LNCAP (cell line): ENCODE results near the gene TEK.

Experiments used
- CTCF ChIP-seq: fragments of 450-650 bp; IDR thresholded peaks from 2 replicates; pipeline ENCODE4 v1.5.1; 2017; ENCODE audit warnings: mild to moderate bottlenecking

TEK gene

GRCh38 chr9:27248702-27249101, 139.7 kb downstream of the TEK start:
- no peak for TF ChIP-seq CTCF

GRCh38 chr9:27258662-27259061, 149.6 kb downstream of the TEK start:
- no peak for TF ChIP-seq CTCF

- TF ChIP-seq CTCF, result no peak
These were observed 151.9 kb downstream of the TEK start for GRCh38 chr9:27260789-27261516.

GRCh38 chr9:27261517-27262211, 152.6 kb downstream of the TEK start:
- TF ChIP-seq CTCF, result no peak

GRCh38 chr9:27272103-27272502, 163.1 kb downstream of the TEK start:
- no peak for TF ChIP-seq CTCF

- no peak for TF ChIP-seq CTCF
These were observed 164.2 kb downstream of the TEK start for GRCh38 chr9:27273186-27273585.

GRCh38 chr9:27276193-27277030, 167.4 kb downstream of the TEK start:
- peak; percentile 65 for TF ChIP-seq CTCF
